ENCODE measurements around the gene MAL. TPM values are rescaled to one million over a fixed set of nuclear protein-coding genes. Genes with fewer than 3 reads are reported as not detected.

Gene MAL
- polyA plus RNA-seq, 1 donor from 2014 or later = not detected

DNA sequence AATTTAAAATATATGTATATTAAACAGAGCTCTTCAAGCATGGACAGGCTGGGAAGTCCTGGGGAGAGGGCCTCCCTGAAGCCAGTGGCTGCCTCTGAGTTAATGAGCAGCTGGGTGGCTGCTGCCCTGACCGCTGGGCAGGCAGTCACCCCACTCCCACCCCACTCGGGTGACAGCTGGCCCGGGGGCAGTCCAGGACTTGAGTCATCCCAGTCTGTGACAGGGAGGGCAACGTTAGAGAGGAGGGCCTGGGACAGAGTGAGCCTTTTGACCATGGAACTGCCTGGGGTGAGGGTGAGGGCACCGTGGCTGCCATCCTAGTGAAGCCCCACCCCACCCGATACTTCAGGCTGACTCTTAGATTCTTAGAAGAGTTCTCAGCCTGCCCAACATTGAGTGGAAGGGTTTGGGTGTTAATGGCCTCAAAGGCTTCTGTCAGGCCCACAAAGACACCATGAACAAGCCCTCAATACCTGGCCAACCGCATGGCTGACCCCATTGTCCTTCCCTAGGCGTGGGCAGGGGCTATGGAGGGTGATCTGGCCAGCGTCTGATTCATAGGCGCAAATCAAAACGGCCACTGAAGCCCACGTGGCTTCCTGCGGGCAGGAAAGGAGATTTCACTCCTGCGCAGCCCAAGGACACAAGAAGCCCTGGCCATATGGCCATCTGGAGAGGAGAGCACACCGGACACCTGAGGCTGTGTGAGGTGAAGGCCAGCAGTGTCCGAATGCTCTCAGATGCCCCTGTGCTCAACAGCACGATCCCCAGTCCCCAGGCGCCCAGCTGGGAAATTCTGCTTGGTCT is 48.6 kb downstream of the MAL start:
- Histone ChIP-seq H3K9ac (ENCODE audit: low read length) (no peak overlapping the region), H2AFZ (ENCODE audit: low read depth, low read length) (no peak overlapping the region), H3F3A (ENCODE audit: insufficient read depth, low read length, poor library complexity, severe bottlenecking) (no peaks in the 10 kb centered on the region), H3K9me2 (ENCODE audit: insufficient read depth, low read length) (no peaks in the 10 kb centered on the region), H3K9me3 (ENCODE audit: low read length) (no peaks in the 10 kb centered on the region), H3K79me2 (replicated peaks; ENCODE audit: insufficient read depth, low read length) (no peaks in the 10 kb centered on the region), H4K20me1 (ENCODE audit: insufficient read depth) (no peaks in the 10 kb centered on the region), H3K4me3 (ENCODE audit: low read length) (no peak overlapping the region), H3K27me3 (ENCODE audit: insufficient read depth, low read depth, low read length) (no peaks in the 10 kb centered on the region), H3K36me3 (ENCODE audit: insufficient read depth, low read length) (no peaks in the 10 kb centered on the region), H3K4me2 (ENCODE audit: low read length) (no peak overlapping the region), H3K27ac (ENCODE audit: low read length) (no peak overlapping the region)
- TF ChIP-seq TAF1 (IDR thresholded peaks at IDR 0.05; ENCODE audit: low read depth) (no peak), MXI1 (conservative IDR thresholded peaks at IDR 0.05; ENCODE audit: poor library complexity, severe bottlenecking) (no peak), EZH2 (IDR thresholded peaks at IDR 0.05; ENCODE audit: borderline replicate concordance, insufficient read depth, low read length, poor library complexity, severe bottlenecking) (no peak), EP300 (conservative IDR thresholded peaks at IDR 0.05; ENCODE audit: poor library complexity, severe bottlenecking) (no peak), POLR2AphosphoS5 (IDR thresholded peaks at IDR 0.05) (no peak), SMC3 (conservative IDR thresholded peaks at IDR 0.05; ENCODE audit: poor library complexity) (no peak), RAD21 (conservative IDR thresholded peaks at IDR 0.05) (no peak)
- TF ChIP-seq, protein P1, sequence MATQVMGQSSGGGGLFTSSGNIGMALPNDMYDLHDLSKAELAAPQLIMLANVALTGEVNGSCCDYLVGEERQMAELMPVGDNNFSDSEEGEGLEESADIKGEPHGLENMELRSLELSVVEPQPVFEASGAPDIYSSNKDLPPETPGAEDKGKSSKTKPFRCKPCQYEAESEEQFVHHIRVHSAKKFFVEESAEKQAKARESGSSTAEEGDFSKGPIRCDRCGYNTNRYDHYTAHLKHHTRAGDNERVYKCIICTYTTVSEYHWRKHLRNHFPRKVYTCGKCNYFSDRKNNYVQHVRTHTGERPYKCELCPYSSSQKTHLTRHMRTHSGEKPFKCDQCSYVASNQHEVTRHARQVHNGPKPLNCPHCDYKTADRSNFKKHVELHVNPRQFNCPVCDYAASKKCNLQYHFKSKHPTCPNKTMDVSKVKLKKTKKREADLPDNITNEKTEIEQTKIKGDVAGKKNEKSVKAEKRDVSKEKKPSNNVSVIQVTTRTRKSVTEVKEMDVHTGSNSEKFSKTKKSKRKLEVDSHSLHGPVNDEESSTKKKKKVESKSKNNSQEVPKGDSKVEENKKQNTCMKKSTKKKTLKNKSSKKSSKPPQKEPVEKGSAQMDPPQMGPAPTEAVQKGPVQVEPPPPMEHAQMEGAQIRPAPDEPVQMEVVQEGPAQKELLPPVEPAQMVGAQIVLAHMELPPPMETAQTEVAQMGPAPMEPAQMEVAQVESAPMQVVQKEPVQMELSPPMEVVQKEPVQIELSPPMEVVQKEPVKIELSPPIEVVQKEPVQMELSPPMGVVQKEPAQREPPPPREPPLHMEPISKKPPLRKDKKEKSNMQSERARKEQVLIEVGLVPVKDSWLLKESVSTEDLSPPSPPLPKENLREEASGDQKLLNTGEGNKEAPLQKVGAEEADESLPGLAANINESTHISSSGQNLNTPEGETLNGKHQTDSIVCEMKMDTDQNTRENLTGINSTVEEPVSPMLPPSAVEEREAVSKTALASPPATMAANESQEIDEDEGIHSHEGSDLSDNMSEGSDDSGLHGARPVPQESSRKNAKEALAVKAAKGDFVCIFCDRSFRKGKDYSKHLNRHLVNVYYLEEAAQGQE (IDR thresholded peaks at IDR 0.05; ENCODE audit: borderline replicate concordance) = no peak
- TF ChIP-seq, protein P2, sequence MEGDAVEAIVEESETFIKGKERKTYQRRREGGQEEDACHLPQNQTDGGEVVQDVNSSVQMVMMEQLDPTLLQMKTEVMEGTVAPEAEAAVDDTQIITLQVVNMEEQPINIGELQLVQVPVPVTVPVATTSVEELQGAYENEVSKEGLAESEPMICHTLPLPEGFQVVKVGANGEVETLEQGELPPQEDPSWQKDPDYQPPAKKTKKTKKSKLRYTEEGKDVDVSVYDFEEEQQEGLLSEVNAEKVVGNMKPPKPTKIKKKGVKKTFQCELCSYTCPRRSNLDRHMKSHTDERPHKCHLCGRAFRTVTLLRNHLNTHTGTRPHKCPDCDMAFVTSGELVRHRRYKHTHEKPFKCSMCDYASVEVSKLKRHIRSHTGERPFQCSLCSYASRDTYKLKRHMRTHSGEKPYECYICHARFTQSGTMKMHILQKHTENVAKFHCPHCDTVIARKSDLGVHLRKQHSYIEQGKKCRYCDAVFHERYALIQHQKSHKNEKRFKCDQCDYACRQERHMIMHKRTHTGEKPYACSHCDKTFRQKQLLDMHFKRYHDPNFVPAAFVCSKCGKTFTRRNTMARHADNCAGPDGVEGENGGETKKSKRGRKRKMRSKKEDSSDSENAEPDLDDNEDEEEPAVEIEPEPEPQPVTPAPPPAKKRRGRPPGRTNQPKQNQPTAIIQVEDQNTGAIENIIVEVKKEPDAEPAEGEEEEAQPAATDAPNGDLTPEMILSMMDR (IDR thresholded peaks at IDR 0.05; ENCODE audit: poor library complexity, severe bottlenecking) = no peak

DNA sequence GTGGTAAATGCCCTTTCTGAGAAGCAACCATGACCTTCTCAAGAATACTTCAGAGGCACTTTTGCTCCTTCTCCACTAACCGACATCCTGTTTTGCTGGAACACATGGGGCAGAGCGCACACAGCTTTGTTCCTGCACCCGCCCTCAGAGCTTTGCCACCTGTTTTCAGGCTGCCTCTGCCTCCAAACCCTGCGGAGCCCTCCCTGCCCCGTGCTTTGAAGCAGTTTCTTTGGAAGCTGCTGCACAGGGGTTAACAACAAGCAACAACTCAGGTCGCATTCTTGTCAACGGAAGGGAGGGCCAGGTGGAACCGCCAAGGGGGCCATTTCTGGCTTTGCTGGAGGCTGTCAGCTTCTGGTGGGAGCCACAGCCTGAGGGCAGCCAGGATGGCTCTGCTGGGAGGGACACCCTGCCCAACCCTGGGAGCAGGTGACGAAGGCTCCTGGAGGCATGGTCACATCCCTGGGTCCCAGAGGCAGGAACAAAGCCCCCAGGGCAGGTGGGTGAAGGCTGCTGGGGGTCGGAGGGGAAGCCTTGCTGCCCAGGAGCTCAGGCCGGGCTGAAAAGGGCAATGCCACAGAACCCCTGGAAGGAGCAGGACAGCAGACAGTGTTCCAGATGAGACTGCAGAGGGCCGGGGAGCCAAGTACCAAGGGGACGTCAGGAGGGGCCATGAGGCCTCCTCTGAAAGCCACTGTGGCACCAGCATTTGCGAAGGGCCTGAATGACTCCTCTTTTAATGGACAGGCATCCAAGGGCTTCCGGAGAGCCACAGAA is 49.3 kb downstream of the MAL start:
- Histone ChIP-seq H3K9me3 (ENCODE audit: low read length) (no peaks in the 10 kb centered on the region), H3K27ac (ENCODE audit: low read length) (no peak overlapping the region), H3F3A (ENCODE audit: insufficient read depth, low read length, poor library complexity, severe bottlenecking) (no peaks in the 10 kb centered on the region), H3K9me2 (ENCODE audit: insufficient read depth, low read length) (no peaks in the 10 kb centered on the region), H3K4me3 (ENCODE audit: low read length) (no peak overlapping the region), H2AFZ (ENCODE audit: low read depth, low read length) (no peak overlapping the region), H3K9ac (ENCODE audit: low read length) (no peak overlapping the region), H3K36me3 (ENCODE audit: insufficient read depth, low read length) (no peaks in the 10 kb centered on the region), H3K27me3 (ENCODE audit: insufficient read depth, low read depth, low read length) (no peaks in the 10 kb centered on the region), H3K79me2 (replicated peaks; ENCODE audit: insufficient read depth, low read length) (no peaks in the 10 kb centered on the region), H3K4me2 (ENCODE audit: low read length) (no peak overlapping the region), H4K20me1 (ENCODE audit: insufficient read depth) (no peaks in the 10 kb centered on the region)
- TF ChIP-seq EP300 (conservative IDR thresholded peaks at IDR 0.05; ENCODE audit: poor library complexity, severe bottlenecking) (no peak), POLR2AphosphoS5 (IDR thresholded peaks at IDR 0.05) (no peak), SMC3 (conservative IDR thresholded peaks at IDR 0.05; ENCODE audit: poor library complexity) (no peak), EZH2 (IDR thresholded peaks at IDR 0.05; ENCODE audit: borderline replicate concordance, insufficient read depth, low read length, poor library complexity, severe bottlenecking) (no peak), MXI1 (conservative IDR thresholded peaks at IDR 0.05; ENCODE audit: poor library complexity, severe bottlenecking) (no peak), TAF1 (IDR thresholded peaks at IDR 0.05; ENCODE audit: low read depth) (no peak), RAD21 (conservative IDR thresholded peaks at IDR 0.05) (no peak)
- TF ChIP-seq, protein P1 (IDR thresholded peaks at IDR 0.05; ENCODE audit: borderline replicate concordance) = no peak
- TF ChIP-seq, protein P2 (IDR thresholded peaks at IDR 0.05; ENCODE audit: poor library complexity, severe bottlenecking) = no peak

All from neural cell (in vitro differentiated cells).